GM12891 (cell line): ENCODE data around the gene TBL1X.

Experiments
- POLR2A ChIP-seq: IDR thresholded peaks from 2 replicates; pipeline ENCODE4 v1.6.1; 2011; ENCODE audit warnings: low read depth, low read length, control low read depth
- POLR2AphosphoS5 ChIP-seq: IDR thresholded peaks from 2 replicates; pipeline ENCODE4 v1.6.1; 2011; ENCODE audit warnings: low read depth, low read length, control low read depth
- POU2F2 ChIP-seq: IDR thresholded peaks from 2 replicates; pipeline ENCODE4 v1.6.1; 2011; ENCODE audit warnings: low read depth, mild to moderate bottlenecking, control low read depth, low read length, moderate library complexity

- TF ChIP-seq POLR2A (no peak), POLR2AphosphoS5 (no peak), POU2F2 (no peak)
Observed at GRCh38 chrX:9605484-9605883, 140.6 kb downstream of the TBL1X start.
